ENCODE measurements around the gene FAM124A. TPM values are rescaled to one million over a fixed set of nuclear protein-coding genes. Genes with fewer than 3 reads are reported as not detected.

FAM124A gene
- total and polyA plus RNA-seq, 2 experiments from 2014 or later = 37.7 to 109 TPM

DNA sequence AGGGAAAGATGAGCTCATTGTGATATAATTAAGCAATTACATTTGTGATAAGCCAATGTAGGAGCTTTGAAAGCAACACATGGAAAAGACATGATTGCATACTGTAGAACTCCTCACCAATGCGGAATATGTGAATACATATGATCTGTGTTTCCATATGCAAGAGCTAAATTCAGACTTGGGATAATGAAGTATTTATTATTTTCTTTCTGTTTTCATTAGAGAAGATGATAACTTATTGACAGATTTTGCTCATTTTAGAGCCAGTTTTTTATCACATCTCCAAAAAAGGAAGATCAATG, 14.2 kb downstream of the FAM124A start (continued):
- TF ChIP-seq, protein P1, sequence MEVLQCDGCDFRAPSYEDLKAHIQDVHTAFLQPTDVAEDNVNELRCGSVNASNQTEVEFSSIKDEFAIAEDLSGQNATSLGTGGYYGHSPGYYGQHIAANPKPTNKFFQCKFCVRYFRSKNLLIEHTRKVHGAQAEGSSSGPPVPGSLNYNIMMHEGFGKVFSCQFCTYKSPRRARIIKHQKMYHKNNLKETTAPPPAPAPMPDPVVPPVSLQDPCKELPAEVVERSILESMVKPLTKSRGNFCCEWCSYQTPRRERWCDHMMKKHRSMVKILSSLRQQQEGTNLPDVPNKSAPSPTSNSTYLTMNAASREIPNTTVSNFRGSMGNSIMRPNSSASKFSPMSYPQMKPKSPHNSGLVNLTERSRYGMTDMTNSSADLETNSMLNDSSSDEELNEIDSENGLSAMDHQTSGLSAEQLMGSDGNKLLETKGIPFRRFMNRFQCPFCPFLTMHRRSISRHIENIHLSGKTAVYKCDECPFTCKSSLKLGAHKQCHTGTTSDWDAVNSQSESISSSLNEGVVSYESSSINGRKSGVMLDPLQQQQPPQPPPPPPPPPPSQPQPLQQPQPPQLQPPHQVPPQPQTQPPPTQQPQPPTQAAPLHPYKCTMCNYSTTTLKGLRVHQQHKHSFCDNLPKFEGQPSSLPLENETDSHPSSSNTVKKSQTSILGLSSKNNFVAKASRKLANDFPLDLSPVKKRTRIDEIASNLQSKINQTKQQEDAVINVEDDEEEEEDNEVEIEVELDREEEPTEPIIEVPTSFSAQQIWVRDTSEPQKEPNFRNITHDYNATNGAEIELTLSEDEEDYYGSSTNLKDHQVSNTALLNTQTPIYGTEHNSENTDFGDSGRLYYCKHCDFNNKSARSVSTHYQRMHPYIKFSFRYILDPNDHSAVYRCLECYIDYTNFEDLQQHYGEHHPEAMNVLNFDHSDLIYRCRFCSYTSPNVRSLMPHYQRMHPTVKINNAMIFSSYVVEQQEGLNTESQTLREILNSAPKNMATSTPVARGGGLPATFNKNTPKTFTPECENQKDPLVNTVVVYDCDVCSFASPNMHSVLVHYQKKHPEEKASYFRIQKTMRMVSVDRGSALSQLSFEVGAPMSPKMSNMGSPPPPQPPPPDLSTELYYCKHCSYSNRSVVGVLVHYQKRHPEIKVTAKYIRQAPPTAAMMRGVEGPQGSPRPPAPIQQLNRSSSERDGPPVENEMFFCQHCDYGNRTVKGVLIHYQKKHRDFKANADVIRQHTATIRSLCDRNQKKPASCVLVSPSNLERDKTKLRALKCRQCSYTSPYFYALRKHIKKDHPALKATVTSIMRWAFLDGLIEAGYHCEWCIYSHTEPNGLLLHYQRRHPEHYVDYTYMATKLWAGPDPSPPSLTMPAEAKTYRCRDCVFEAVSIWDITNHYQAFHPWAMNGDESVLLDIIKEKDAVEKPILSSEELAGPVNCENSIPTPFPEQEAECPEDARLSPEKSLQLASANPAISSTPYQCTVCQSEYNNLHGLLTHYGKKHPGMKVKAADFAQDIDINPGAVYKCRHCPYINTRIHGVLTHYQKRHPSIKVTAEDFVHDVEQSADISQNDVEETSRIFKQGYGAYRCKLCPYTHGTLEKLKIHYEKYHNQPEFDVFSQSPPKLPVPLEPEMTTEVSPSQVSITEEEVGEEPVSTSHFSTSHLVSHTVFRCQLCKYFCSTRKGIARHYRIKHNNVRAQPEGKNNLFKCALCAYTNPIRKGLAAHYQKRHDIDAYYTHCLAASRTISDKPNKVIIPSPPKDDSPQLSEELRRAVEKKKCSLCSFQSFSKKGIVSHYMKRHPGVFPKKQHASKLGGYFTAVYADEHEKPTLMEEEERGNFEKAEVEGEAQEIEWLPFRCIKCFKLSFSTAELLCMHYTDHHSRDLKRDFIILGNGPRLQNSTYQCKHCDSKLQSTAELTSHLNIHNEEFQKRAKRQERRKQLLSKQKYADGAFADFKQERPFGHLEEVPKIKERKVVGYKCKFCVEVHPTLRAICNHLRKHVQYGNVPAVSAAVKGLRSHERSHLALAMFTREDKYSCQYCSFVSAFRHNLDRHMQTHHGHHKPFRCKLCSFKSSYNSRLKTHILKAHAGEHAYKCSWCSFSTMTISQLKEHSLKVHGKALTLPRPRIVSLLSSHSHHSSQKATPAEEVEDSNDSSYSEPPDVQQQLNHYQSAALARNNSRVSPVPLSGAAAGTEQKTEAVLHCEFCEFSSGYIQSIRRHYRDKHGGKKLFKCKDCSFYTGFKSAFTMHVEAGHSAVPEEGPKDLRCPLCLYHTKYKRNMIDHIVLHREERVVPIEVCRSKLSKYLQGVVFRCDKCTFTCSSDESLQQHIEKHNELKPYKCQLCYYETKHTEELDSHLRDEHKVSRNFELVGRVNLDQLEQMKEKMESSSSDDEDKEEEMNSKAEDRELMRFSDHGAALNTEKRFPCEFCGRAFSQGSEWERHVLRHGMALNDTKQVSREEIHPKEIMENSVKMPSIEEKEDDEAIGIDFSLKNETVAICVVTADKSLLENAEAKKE (CRISPR knock-in tag; IDR thresholded peaks at IDR 0.05) = no peak
- no peak for TF ChIP-seq REST (IDR thresholded peaks at IDR 0.05; ENCODE audit: unreplicated experiment)

GRCh38 chr13:51237386-51237785, 15.2 kb downstream of the FAM124A start:
- Mint-ChIP-seq H3K27me3 (ENCODE audit: insufficient read depth, low read depth, poor library complexity) (no peaks in the 10 kb centered on the region), H3K36me3 (ENCODE audit: low read depth) (peaks cover 61% of the 10 kb centered on the region), H3K27ac (no peak overlapping the region), H3K4me3 (no peak overlapping the region), H3K9me3 (no peaks in the 10 kb centered on the region), H3K4me1 (peaks cover 73% of the 10 kb centered on the region)
- H4K20me1 ChIP-seq (replicated peaks; ENCODE audit: insufficient read depth) = peaks cover 17% of the 10 kb centered on the region; the same call in 1 of the 2 replicates
- H3F3A ChIP-seq (replicated peaks; ENCODE audit: low read depth) = peaks cover 5% of the 10 kb centered on the region; the same call in 1 of the 2 replicates
- H3K36me3 ChIP-seq (ENCODE audit: insufficient read depth) = peaks cover 27% of the 10 kb centered on the region; the same call in 1 of the 2 replicates
- H3K4me3 ChIP-seq = no peak overlapping the region
- H3K4me2 ChIP-seq = no peak overlapping the region
- peaks cover 87% of the 10 kb centered on the region for H3K79me2 ChIP-seq (replicated peaks; ENCODE audit: insufficient read depth)
- H3K9me2 ChIP-seq (ENCODE audit: insufficient read depth) = no peaks in the 10 kb centered on the region
- H2AFZ ChIP-seq = no peak overlapping the region
- H3K4me1 ChIP-seq (ENCODE audit: insufficient read depth) = peaks cover 44% of the 10 kb centered on the region
- no peak for ATAC-seq
- H3K27ac ChIP-seq (ENCODE audit: low read depth) = no peak overlapping the region; the same call in 1 of the 2 replicates
- DNase-seq (ENCODE audit: low spot score) = no peak
- no peaks in the 10 kb centered on the region for H3K27me3 ChIP-seq (ENCODE audit: insufficient read depth)
- TF ChIP-seq EZH2phosphoT487 (IDR thresholded peaks at IDR 0.05; ENCODE audit: unreplicated experiment) = no peak
- TF ChIP-seq CTCF (conservative IDR thresholded peaks at IDR 0.05; ENCODE audit: low read depth in 2 of 2) = no peak
